H9 (cell line): ENCODE data around the gene CKAP2. TPM values are rescaled to one million over a fixed set of nuclear protein-coding genes. Genes with fewer than 3 reads are reported as not detected.
"Not testable (repeated sequence)": the region's sequence is repeated elsewhere in the genome, so short reads cannot be mapped to it uniquely, and the experiment has no call there.

ENCODE experiments used
- DNase-seq: peaks from one replicate; pipeline ENCODE4 v3.0.0-alpha.2; 2017
- H2AFZ ChIP-seq: one replicate; pipeline ENCODE4 v1.6.1; 2013; ENCODE audit warnings: mild to moderate bottlenecking, low read length, control low read depth, moderate library complexity
- H2AK5ac ChIP-seq: 2 replicates; pipeline ENCODE4 v1.6.1; 2013; ENCODE audit warnings: low read length, control low read depth, mixed read lengths; ENCODE audit not compliant: insufficient read length
- H2BK120ac ChIP-seq: one replicate; pipeline ENCODE4 v1.6.1; 2013; ENCODE audit warnings: low read depth, mild to moderate bottlenecking, low read length, control low read depth, inconsistent platforms; ENCODE audit not compliant: poor library complexity, severe bottlenecking
- H2BK12ac ChIP-seq: 2 replicates; pipeline ENCODE4 v1.6.1; 2013; ENCODE audit warnings: low read length, control low read depth, mixed read lengths, low read depth; ENCODE audit not compliant: insufficient read length
- H2BK15ac ChIP-seq: 2 replicates; pipeline ENCODE4 v1.6.1; 2013; ENCODE audit warnings: low read depth, low read length, control low read depth
- H2BK20ac ChIP-seq: one replicate; pipeline ENCODE4 v1.6.1; 2013; ENCODE audit warnings: low read depth, mild to moderate bottlenecking, low read length, control low read depth, inconsistent platforms; ENCODE audit not compliant: poor library complexity, severe bottlenecking
- H2BK5ac ChIP-seq: 2 replicates; pipeline ENCODE4 v1.6.1; 2013; ENCODE audit warnings: low read length, control low read depth, mixed read lengths; ENCODE audit not compliant: insufficient read length
- H3K14ac ChIP-seq: 2 replicates; pipeline ENCODE4 v1.6.1; 2013; ENCODE audit warnings: low read length, control low read depth; ENCODE audit not compliant: insufficient read depth
- H3K18ac ChIP-seq: 2 replicates; pipeline ENCODE4 v1.6.1; 2013; ENCODE audit warnings: low read depth, mild to moderate bottlenecking, mixed read lengths, low read length, control low read depth; ENCODE audit not compliant: insufficient read length
- H3K23ac ChIP-seq: 2 replicates; pipeline ENCODE4 v1.6.1; 2013; ENCODE audit warnings: low read length, control low read depth, mixed read lengths, low read depth; ENCODE audit not compliant: insufficient read length
- H3K23me2 ChIP-seq: 2 replicates; pipeline ENCODE4 v1.6.1; 2013; ENCODE audit warnings: low read depth, mild to moderate bottlenecking, mixed read lengths, low read length, control low read depth; ENCODE audit not compliant: insufficient read length, poor library complexity, severe bottlenecking
- H3K27ac ChIP-seq: 2 replicates; pipeline ENCODE4 v1.5.1; 2013; ENCODE audit warnings: low read length, control low read depth, mixed read lengths, low read depth; ENCODE audit not compliant: insufficient read length
- H3K27me3 ChIP-seq: 2 replicates; pipeline ENCODE4 v1.6.1; 2013; ENCODE audit warnings: low read length, control low read depth, inconsistent platforms; ENCODE audit not compliant: insufficient read depth
- H3K4ac ChIP-seq: 2 replicates; pipeline ENCODE4 v1.6.1; 2013; ENCODE audit warnings: low read depth, mild to moderate bottlenecking, control low read depth, inconsistent platforms, low read length, moderate library complexity
- H3K4me1 ChIP-seq: 2 replicates; pipeline ENCODE4 v1.6.1; 2013; ENCODE audit warnings: low read length, control low read depth, inconsistent platforms; ENCODE audit not compliant: insufficient read depth
- H3K4me2 ChIP-seq: 2 replicates; pipeline ENCODE4 v1.6.1; 2013; ENCODE audit warnings: low read length, control low read depth, mixed read lengths; ENCODE audit not compliant: insufficient read length, insufficient read depth
- H3K56ac ChIP-seq: 2 replicates; pipeline ENCODE4 v1.6.1; 2013; ENCODE audit warnings: low read depth, mild to moderate bottlenecking, mixed read lengths, low read length, control low read depth; ENCODE audit not compliant: insufficient read length
- H3K79me1 ChIP-seq: 2 replicates; pipeline ENCODE4 v1.6.1; 2013; ENCODE audit warnings: low read depth, mild to moderate bottlenecking, moderate library complexity, low read length, control low read depth, inconsistent platforms; ENCODE audit not compliant: insufficient read depth, poor library complexity, severe bottlenecking
- H3K79me2 ChIP-seq: 2 replicates; pipeline ENCODE4 v1.6.1; 2013; ENCODE audit warnings: low read length, control low read depth, inconsistent platforms; ENCODE audit not compliant: insufficient read depth
- H3K9ac ChIP-seq: 2 replicates; pipeline ENCODE4 v1.6.1; 2013; ENCODE audit warnings: low read length, control low read depth, mixed read lengths; ENCODE audit not compliant: insufficient read length; ENCODE audit errors: extremely low read depth
- H3K9me3 ChIP-seq: one replicate; pipeline ENCODE4 v1.6.1; 2013; ENCODE audit warnings: low read depth, low read length, inconsistent platforms; ENCODE audit not compliant: control insufficient read depth
- H3T11ph ChIP-seq: one replicate; pipeline ENCODE4 v1.6.1; 2013; ENCODE audit warnings: mild to moderate bottlenecking, low read length, control low read depth, inconsistent platforms
- H4K20me1 ChIP-seq: one replicate; pipeline ENCODE4 v1.6.1; 2013; ENCODE audit not compliant: control insufficient read depth, insufficient read length, insufficient read depth
- H4K5ac ChIP-seq: 2 replicates; pipeline ENCODE4 v1.6.1; 2013; ENCODE audit warnings: low read depth, mild to moderate bottlenecking, mixed read lengths, low read length, control low read depth; ENCODE audit not compliant: insufficient read length
- H4K8ac ChIP-seq: replicated peaks from 2 replicates; pipeline ENCODE4 v1.6.1; 2013; ENCODE audit warnings: low read length, control low read depth, mixed read lengths, low read depth; ENCODE audit not compliant: insufficient read length
- H4K91ac ChIP-seq: 2 replicates; pipeline ENCODE4 v1.6.1; 2013; ENCODE audit warnings: low read depth, mild to moderate bottlenecking, moderate library complexity, mixed read lengths, low read length, control low read depth; ENCODE audit not compliant: insufficient read length
- H3K27ac Mint-ChIP-seq, 3 experiments: 2 replicates in 2 of 3; 3 replicates in 1 of 3; pipeline ENCODE4 v1.8.0; 2020 to 2021; ENCODE audit warnings: mixed read lengths in 3 of 3, mild to moderate bottlenecking in 1 of 3, moderate library complexity in 1 of 3
- H3K27me3 Mint-ChIP-seq: 2 replicates; pipeline ENCODE4 v1.8.0; 2021; ENCODE audit warnings: low read depth, mild to moderate bottlenecking, moderate library complexity, mixed read lengths
- H3K36me3 Mint-ChIP-seq, 3 experiments: 2 replicates in 2 of 3; 3 replicates in 1 of 3; pipeline ENCODE4 v1.8.0; 2020 to 2021; ENCODE audit warnings: low read depth in 3 of 3, mixed read lengths in 3 of 3; ENCODE audit not compliant: insufficient read depth in 1 of 3
- H3K4me1 Mint-ChIP-seq, 2 experiments: 2 replicates each; pipeline ENCODE4 v1.8.0; 2020; ENCODE audit warnings: mixed read lengths in 2 of 2
- H3K4me3 Mint-ChIP-seq, 2 experiments: 2 replicates in 1 of 2; 3 replicates in 1 of 2; pipeline ENCODE4 v1.8.0; 2020 to 2021; ENCODE audit warnings: mild to moderate bottlenecking in 2 of 2, mixed read lengths in 2 of 2, moderate library complexity in 1 of 2
- H3K9me3 Mint-ChIP-seq, 2 experiments: 2 replicates in 1 of 2; 3 replicates in 1 of 2; pipeline ENCODE4 v1.8.0; 2020; ENCODE audit warnings: mild to moderate bottlenecking in 2 of 2, mixed read lengths in 2 of 2, moderate library complexity in 1 of 2
- WGBS: extraction: QIAGEN DNeasy Blood & Tissue Kit; methylation state at CpG from one replicate; pipeline ENCODE4 v1.1.7; 2013; ENCODE audit warnings: missing lambda C conversion rate, low lambda C conversion rate, mixed read lengths; ENCODE audit not compliant: insufficient read length; ENCODE audit errors: extremely low coverage; 5-methylcytosine and 5-hydroxymethylcytosine counted together
- total RNA-seq: library from RNA; stranded (reverse); gene quantifications from 2 replicates; pipeline ENCODE4 v1.2.1, GENCODE V29; 2021

The CKAP2 gene
- total RNA-seq, 1 experiment from 2014 or later, result 72.4 TPM

GRCh38 chr13:52509532-52509931 is 54.3 kb downstream of the CKAP2 start:
- not testable (repeated sequence) for H3K27me3 Mint-ChIP-seq, H3K4ac ChIP-seq, H2BK120ac ChIP-seq, H3K56ac ChIP-seq, H2BK12ac ChIP-seq, H3K27ac ChIP-seq, H3K9me3 Mint-ChIP-seq, H3T11ph ChIP-seq, H3K23ac ChIP-seq, H2BK20ac ChIP-seq, H4K20me1 ChIP-seq, H4K5ac ChIP-seq, H2BK5ac ChIP-seq, H3K79me1 ChIP-seq, H3K9me3 ChIP-seq, H3K36me3 Mint-ChIP-seq, DNase-seq, H3K27ac Mint-ChIP-seq, H3K4me1 ChIP-seq, H2AFZ ChIP-seq, H2AK5ac ChIP-seq, H3K23me2 ChIP-seq, H3K18ac ChIP-seq, H3K79me2 ChIP-seq, H3K4me1 Mint-ChIP-seq, H3K14ac ChIP-seq, H3K4me3 Mint-ChIP-seq, H4K8ac ChIP-seq, H3K27me3 ChIP-seq, H3K9ac ChIP-seq, H4K91ac ChIP-seq, H3K4me2 ChIP-seq, H2BK15ac ChIP-seq
- WGBS, result no CpG with 5 or more reads among the region's 6 CpGs

- H3K56ac ChIP-seq, H3K27me3 Mint-ChIP-seq, H3K14ac ChIP-seq, H3K4ac ChIP-seq, H2BK120ac ChIP-seq, H2BK5ac ChIP-seq, H3K4me1 ChIP-seq, H3K18ac ChIP-seq, H3K4me1 Mint-ChIP-seq, H3K4me2 ChIP-seq, H3K27ac ChIP-seq, H4K91ac ChIP-seq, H3K79me2 ChIP-seq, H3K9me3 Mint-ChIP-seq, H3K9ac ChIP-seq, H3K9me3 ChIP-seq, H3K23ac ChIP-seq, H2BK20ac ChIP-seq, H2AK5ac ChIP-seq, H4K8ac ChIP-seq, H3K4me3 Mint-ChIP-seq, H3K23me2 ChIP-seq, H4K20me1 ChIP-seq, H4K5ac ChIP-seq, H3T11ph ChIP-seq, H2AFZ ChIP-seq, H2BK12ac ChIP-seq, H3K79me1 ChIP-seq, H3K27me3 ChIP-seq, H2BK15ac ChIP-seq, H3K36me3 Mint-ChIP-seq, H3K27ac Mint-ChIP-seq, DNase-seq: not testable (repeated sequence)
- WGBS, result no CpG with 5 or more reads among the region's 3 CpGs
Observed at GRCh38 chr13:52510221-52510797, 55.0 kb downstream of the CKAP2 start.
